GM23338 (cell line): ENCODE measurements around the gene GM2A.

Experiments
- EZH2 ChIP-seq: fragments of 200-600 bp; sonication (generic); IDR thresholded peaks from one replicate; pipeline ENCODE4 v1.8.0; 2017; ENCODE audit warnings: antibody characterized with exemption, mild to moderate bottlenecking, low read depth; ENCODE audit not compliant: unreplicated experiment
- EZH2phosphoT487 ChIP-seq: fragments of 200-600 bp; sonication (generic); IDR thresholded peaks from one replicate; pipeline ENCODE4 v1.8.1; 2018; ENCODE audit warnings: antibody characterized with exemption; ENCODE audit not compliant: unreplicated experiment
- NANOG ChIP-seq: IDR thresholded peaks from 2 replicates; pipeline ENCODE4 v1.6.1; 2016; ENCODE audit warnings: antibody characterized with exemption, borderline replicate concordance
- POLR2AphosphoS5 ChIP-seq: IDR thresholded peaks from 2 replicates; pipeline ENCODE4 v1.6.1; 2016; ENCODE audit warnings: antibody characterized with exemption, low read depth
- TF ChIP-seq, protein P1 (sequence below), 2 experiments: fragments of 200-600 bp in 1 of 2; sonication (generic) in 1 of 2; conservative IDR thresholded peaks; 2 replicates each; pipeline versions ENCODE4 v1.5.1 to v1.6.1; 2016 to 2017; ENCODE audit warnings: antibody characterized with exemption in 2 of 2, low read depth in 2 of 2, mild to moderate bottlenecking in 2 of 2, moderate library complexity in 1 of 2
- TF ChIP-seq, protein P2 (sequence below): IDR thresholded peaks from one replicate; pipeline ENCODE4 v1.6.1; 2018; ENCODE audit warnings: antibody characterized with exemption; ENCODE audit not compliant: unreplicated experiment

- TF ChIP-seq POLR2AphosphoS5 (no peak), EZH2 (no peak), EZH2phosphoT487 (no peak), NANOG (no peak)
- TF ChIP-seq, protein P1, sequence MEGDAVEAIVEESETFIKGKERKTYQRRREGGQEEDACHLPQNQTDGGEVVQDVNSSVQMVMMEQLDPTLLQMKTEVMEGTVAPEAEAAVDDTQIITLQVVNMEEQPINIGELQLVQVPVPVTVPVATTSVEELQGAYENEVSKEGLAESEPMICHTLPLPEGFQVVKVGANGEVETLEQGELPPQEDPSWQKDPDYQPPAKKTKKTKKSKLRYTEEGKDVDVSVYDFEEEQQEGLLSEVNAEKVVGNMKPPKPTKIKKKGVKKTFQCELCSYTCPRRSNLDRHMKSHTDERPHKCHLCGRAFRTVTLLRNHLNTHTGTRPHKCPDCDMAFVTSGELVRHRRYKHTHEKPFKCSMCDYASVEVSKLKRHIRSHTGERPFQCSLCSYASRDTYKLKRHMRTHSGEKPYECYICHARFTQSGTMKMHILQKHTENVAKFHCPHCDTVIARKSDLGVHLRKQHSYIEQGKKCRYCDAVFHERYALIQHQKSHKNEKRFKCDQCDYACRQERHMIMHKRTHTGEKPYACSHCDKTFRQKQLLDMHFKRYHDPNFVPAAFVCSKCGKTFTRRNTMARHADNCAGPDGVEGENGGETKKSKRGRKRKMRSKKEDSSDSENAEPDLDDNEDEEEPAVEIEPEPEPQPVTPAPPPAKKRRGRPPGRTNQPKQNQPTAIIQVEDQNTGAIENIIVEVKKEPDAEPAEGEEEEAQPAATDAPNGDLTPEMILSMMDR (conservative IDR thresholded peaks at IDR 0.05; ENCODE audit: low read depth in 2 of 2) = no peak
- TF ChIP-seq, protein P2, sequence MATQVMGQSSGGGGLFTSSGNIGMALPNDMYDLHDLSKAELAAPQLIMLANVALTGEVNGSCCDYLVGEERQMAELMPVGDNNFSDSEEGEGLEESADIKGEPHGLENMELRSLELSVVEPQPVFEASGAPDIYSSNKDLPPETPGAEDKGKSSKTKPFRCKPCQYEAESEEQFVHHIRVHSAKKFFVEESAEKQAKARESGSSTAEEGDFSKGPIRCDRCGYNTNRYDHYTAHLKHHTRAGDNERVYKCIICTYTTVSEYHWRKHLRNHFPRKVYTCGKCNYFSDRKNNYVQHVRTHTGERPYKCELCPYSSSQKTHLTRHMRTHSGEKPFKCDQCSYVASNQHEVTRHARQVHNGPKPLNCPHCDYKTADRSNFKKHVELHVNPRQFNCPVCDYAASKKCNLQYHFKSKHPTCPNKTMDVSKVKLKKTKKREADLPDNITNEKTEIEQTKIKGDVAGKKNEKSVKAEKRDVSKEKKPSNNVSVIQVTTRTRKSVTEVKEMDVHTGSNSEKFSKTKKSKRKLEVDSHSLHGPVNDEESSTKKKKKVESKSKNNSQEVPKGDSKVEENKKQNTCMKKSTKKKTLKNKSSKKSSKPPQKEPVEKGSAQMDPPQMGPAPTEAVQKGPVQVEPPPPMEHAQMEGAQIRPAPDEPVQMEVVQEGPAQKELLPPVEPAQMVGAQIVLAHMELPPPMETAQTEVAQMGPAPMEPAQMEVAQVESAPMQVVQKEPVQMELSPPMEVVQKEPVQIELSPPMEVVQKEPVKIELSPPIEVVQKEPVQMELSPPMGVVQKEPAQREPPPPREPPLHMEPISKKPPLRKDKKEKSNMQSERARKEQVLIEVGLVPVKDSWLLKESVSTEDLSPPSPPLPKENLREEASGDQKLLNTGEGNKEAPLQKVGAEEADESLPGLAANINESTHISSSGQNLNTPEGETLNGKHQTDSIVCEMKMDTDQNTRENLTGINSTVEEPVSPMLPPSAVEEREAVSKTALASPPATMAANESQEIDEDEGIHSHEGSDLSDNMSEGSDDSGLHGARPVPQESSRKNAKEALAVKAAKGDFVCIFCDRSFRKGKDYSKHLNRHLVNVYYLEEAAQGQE = no peak
Observed at GRCh38 chr5:151245680-151246219, 7.2 kb upstream of the GM2A start.
